HG03457 (cell line): Measurements from ENCODE around the gene TTC39B.

ENCODE experiments used
- ATAC-seq: cut with Tn5 transposase; IDR thresholded peaks from one replicate; pipeline ENCODE4 v1.9.1; 2021; ENCODE audit warnings: moderate number of reproducible peaks; ENCODE audit not compliant: unreplicated experiment

Gene TTC39B

GRCh38 chr9:15187589-15187988 is 119.4 kb downstream of the TTC39B start:
- no peak for ATAC-seq

- no peak for ATAC-seq
Measured at GRCh38 chr9:15182730-15183129, 124.3 kb downstream of the TTC39B start.

- no peak for ATAC-seq
Measured at GRCh38 chr9:15182101-15182551, 124.9 kb downstream of the TTC39B start.

- no peak for ATAC-seq
Measured at GRCh38 chr9:15180124-15180523, 126.9 kb downstream of the TTC39B start.

- no peak for ATAC-seq
Measured at GRCh38 chr9:15178631-15179030, 128.4 kb downstream of the TTC39B start.

- ATAC-seq, result no peak
Measured at GRCh38 chr9:15176836-15177235, 130.2 kb downstream of the TTC39B start.

- ATAC-seq, result no peak
Measured at GRCh38 chr9:15163931-15164330, 143.1 kb downstream of the TTC39B start.

GRCh38 chr9:15161753-15162152 is 145.3 kb downstream of the TTC39B start:
- no peak for ATAC-seq

GRCh38 chr9:15160673-15161072 is 146.3 kb downstream of the TTC39B start:
- ATAC-seq, result no peak

- ATAC-seq, result no peak
Measured at GRCh38 chr9:15158064-15158463, 149.0 kb downstream of the TTC39B start.

GRCh38 chr9:15157381-15157780 is 149.6 kb downstream of the TTC39B start:
- ATAC-seq, result no peak

- ATAC-seq, result no peak
Measured at GRCh38 chr9:15156241-15156640, 150.8 kb downstream of the TTC39B start.

GRCh38 chr9:15155826-15156225 is 151.2 kb downstream of the TTC39B start:
- ATAC-seq, result no peak

GRCh38 chr9:15155323-15155722 is 151.7 kb downstream of the TTC39B start:
- no peak for ATAC-seq

GRCh38 chr9:15154677-15155076 is 152.3 kb downstream of the TTC39B start:
- ATAC-seq, result no peak

GRCh38 chr9:15153961-15154360 is 153.1 kb downstream of the TTC39B start:
- ATAC-seq, result no peak

GRCh38 chr9:15150939-15151338 is 156.1 kb downstream of the TTC39B start:
- no peak for ATAC-seq

GRCh38 chr9:15149450-15149849 is 157.6 kb downstream of the TTC39B start:
- no peak for ATAC-seq

- no peak for ATAC-seq
Measured at GRCh38 chr9:15146268-15146700, 160.7 kb downstream of the TTC39B start.

GRCh38 chr9:15144622-15145061 is 162.4 kb downstream of the TTC39B start:
- no peak for ATAC-seq

- ATAC-seq, result peak; percentile 90
Measured at GRCh38 chr9:15142878-15143534, 164.0 kb downstream of the TTC39B start.

- ATAC-seq, result no peak
Measured at GRCh38 chr9:15140051-15140450, 167.0 kb downstream of the TTC39B start.

- no peak for ATAC-seq
Measured at GRCh38 chr9:15139469-15139868, 167.5 kb downstream of the TTC39B start.
